ENCODE results near the gene CIB2.

DNA sequence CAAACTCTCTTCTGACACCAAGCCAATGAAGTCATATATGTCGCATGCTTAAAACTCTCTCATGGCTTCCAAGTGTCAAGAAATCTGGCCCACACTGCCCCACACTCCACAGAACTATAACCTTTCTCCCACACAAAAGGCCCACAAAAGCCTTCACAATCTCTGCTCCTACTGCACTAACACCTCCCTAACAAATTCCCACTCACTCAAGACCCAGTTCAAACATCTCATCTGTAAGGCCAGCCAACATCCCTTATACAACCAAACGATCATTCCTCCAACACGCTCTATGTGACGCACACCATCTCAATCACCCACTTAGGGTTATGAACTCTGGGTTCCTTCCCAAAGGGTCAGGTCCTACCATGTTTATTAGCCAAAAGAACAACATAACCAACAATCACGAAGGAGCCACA, 67.3 kb downstream of the CIB2 start:
- no peak for TF ChIP-seq EZH2phosphoT487 (IDR thresholded peaks at IDR 0.05; ENCODE audit: low read depth)
- TF ChIP-seq, protein P1, sequence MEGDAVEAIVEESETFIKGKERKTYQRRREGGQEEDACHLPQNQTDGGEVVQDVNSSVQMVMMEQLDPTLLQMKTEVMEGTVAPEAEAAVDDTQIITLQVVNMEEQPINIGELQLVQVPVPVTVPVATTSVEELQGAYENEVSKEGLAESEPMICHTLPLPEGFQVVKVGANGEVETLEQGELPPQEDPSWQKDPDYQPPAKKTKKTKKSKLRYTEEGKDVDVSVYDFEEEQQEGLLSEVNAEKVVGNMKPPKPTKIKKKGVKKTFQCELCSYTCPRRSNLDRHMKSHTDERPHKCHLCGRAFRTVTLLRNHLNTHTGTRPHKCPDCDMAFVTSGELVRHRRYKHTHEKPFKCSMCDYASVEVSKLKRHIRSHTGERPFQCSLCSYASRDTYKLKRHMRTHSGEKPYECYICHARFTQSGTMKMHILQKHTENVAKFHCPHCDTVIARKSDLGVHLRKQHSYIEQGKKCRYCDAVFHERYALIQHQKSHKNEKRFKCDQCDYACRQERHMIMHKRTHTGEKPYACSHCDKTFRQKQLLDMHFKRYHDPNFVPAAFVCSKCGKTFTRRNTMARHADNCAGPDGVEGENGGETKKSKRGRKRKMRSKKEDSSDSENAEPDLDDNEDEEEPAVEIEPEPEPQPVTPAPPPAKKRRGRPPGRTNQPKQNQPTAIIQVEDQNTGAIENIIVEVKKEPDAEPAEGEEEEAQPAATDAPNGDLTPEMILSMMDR (IDR thresholded peaks at IDR 0.05; ENCODE audit: low read depth, low read length) = no peak
